ENCODE results near the gene MYCBP2. TPM values are rescaled to one million over a fixed set of nuclear protein-coding genes. Genes with fewer than 3 reads are reported as not detected.

MYCBP2 gene
- total RNA-seq, 6 experiments from 2014 or later = 52.7 to 66.3 (median 54.9) TPM

DNA sequence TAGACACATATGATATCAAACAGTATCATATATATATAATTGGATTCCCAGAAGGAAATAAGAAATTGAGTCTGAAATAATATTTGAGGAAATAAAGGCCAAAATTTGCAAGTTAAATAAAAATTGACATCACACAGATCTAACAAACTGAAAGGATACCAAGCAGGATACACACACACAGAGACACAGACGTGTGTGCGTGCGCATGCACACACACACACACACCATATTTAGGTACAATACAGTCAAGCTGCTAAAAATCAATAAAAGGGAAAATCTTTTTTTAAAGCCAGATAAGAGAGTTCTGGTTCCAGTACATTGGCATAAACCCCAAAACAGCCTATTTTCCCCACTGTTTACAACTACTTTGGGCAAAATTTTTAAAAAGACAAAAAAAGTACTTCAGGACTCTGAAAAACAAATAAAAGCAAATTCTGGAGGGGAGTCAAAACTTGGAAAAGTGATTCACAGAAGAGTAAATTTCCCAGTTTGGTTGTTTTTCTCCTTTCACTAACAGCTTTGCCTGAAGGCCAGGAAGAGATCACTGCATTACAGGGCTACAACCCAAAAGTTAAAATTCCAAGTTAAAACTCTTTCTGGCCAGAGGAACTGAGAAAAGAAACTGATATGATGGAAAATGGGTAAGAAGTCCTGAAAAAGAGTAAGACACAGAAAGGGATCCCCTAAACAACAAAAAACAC, 16.2 kb downstream of the MYCBP2 start:
- TF ChIP-seq CTCF (IDR thresholded peaks at IDR 0.05) = no peak

GRCh38 chr13:77310161-77310560, 16.7 kb downstream of the MYCBP2 start:
- H3K4me3 Mint-ChIP-seq = no peak overlapping the region
- DNase-seq = no peak
- H3K36me3 Mint-ChIP-seq (ENCODE audit: low read depth) = peaks cover 12% of the 10 kb centered on the region; the same call in 1 of the 2 replicates
- no peak for TF ChIP-seq CTCF (IDR thresholded peaks at IDR 0.05)
- no peak overlapping the region for H3K27ac Mint-ChIP-seq
- H3K27me3 Mint-ChIP-seq (ENCODE audit: insufficient read depth) = no peaks in the 10 kb centered on the region; the same call in 1 of the 2 replicates
- H3K4me1 Mint-ChIP-seq (ENCODE audit: low read depth) = peaks cover 85% of the 10 kb centered on the region
- no peaks in the 10 kb centered on the region for H3K9me3 Mint-ChIP-seq

More for the DNA sequence above, 16.2 kb downstream of the MYCBP2 start:
- DNase-seq = no peak
- peak overlapping the region; percentile 72 for H3K27ac Mint-ChIP-seq
- H3K27me3 Mint-ChIP-seq (ENCODE audit: insufficient read depth) = no peaks in the 10 kb centered on the region; the same call in 1 of the 2 replicates
- peaks cover 12% of the 10 kb centered on the region; the same call in 1 of the 2 replicates for H3K36me3 Mint-ChIP-seq (ENCODE audit: low read depth)
- H3K4me3 Mint-ChIP-seq = peak overlapping the region; percentile 45
- peaks cover 79% of the 10 kb centered on the region for H3K4me1 Mint-ChIP-seq (ENCODE audit: low read depth)
- no peaks in the 10 kb centered on the region for H3K9me3 Mint-ChIP-seq

GRCh38 chr13:77309254-77309653, 17.6 kb downstream of the MYCBP2 start:
- Mint-ChIP-seq H3K4me1 (ENCODE audit: low read depth) (peaks cover 84% of the 10 kb centered on the region), H3K27me3 (ENCODE audit: insufficient read depth) (no peaks in the 10 kb centered on the region; the same call in 1 of the 2 replicates), H3K27ac (no peak overlapping the region; the same call in 1 of the 2 replicates), H3K4me3 (no peak overlapping the region), H3K9me3 (no peaks in the 10 kb centered on the region), H3K36me3 (ENCODE audit: low read depth) (peaks cover 12% of the 10 kb centered on the region; the same call in 1 of the 2 replicates)
- DNase-seq = no peak
- TF ChIP-seq CTCF (IDR thresholded peaks at IDR 0.05) = no peak

DNA sequence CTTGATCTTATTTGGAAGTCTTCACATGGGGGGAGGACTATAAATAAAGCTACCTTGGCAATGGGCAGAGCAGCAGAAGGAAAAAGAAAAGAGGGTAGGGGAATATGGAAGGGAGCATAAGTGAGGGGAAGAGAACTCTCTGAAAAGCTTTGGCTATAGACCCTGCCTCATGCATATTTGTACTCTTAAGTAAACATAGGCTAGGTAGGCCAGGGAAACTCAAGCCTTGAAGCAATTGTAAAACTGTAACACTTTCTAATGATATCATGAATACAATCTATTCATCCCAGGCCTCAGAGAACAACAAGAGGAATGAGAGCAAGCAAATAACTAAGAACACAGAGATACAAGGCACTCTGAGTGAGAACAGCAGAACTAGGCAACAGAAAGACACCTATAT, 20.4 kb downstream of the MYCBP2 start:
- no peak for TF ChIP-seq CTCF (IDR thresholded peaks at IDR 0.05)
- Mint-ChIP-seq H3K36me3 (ENCODE audit: low read depth) (peaks cover 12% of the 10 kb centered on the region; the same call in 1 of the 2 replicates), H3K4me3 (no peak overlapping the region), H3K9me3 (no peaks in the 10 kb centered on the region), H3K27me3 (ENCODE audit: insufficient read depth) (no peaks in the 10 kb centered on the region; the same call in 1 of the 2 replicates), H3K27ac (peak overlapping the region; percentile 25), H3K4me1 (ENCODE audit: low read depth) (peaks cover 84% of the 10 kb centered on the region)
- no peak for DNase-seq

DNA sequence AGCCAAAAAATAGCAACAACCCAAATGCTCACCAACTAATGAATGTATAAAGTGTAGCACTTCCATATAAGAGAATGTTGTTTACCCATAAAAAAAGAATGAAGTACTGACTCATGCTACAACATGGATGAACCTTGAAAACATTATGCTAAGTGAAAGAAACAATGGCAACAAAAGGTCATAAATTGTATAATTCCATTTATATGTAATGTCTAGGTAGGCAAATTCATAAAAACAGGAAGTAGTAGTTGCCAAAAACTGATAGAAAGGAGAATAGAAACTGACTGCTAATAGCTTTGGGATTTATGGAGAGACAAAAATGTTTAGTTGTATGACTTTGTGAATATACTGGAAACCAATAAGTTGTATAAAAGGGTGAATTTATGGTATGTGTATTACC, 21.6 kb downstream of the MYCBP2 start:
- Mint-ChIP-seq H3K4me3 (no peak overlapping the region), H3K36me3 (ENCODE audit: low read depth) (peaks cover 9% of the 10 kb centered on the region; the same call in 1 of the 2 replicates), H3K27ac (peak overlapping the region; percentile 70), H3K27me3 (ENCODE audit: insufficient read depth) (no peaks in the 10 kb centered on the region; the same call in 1 of the 2 replicates), H3K4me1 (ENCODE audit: low read depth) (peaks cover 84% of the 10 kb centered on the region), H3K9me3 (no peaks in the 10 kb centered on the region)
- no peak for TF ChIP-seq CTCF (IDR thresholded peaks at IDR 0.05)
- no peak for DNase-seq
